Gastrocnemius medialis (tissue), 4 donors: Measurements from ENCODE around the gene HOXA3.

ENCODE experiments used
- POLR2A ChIP-seq, 2 donors: fragments of 450-650 bp; IDR thresholded peaks; one replicate each; pipeline ENCODE4 v1.6.1; 2017; ENCODE audit warnings: antibody characterized with exemption in 2 of 2, mild to moderate bottlenecking in 2 of 2, moderate library complexity in 2 of 2
- TF ChIP-seq, protein P1 (sequence below), 5 experiments: fragments of 450-650 bp in 3 of 5; fragments of 200-600 bp in 2 of 5; sonication (generic) in 2 of 5; IDR thresholded peaks in 4 of 5; conservative IDR thresholded peaks in 1 of 5; 1 replicate in 4 of 5; 2 replicates in 1 of 5; pipeline ENCODE4 v1.5.1; 2016 to 2019; ENCODE audit warnings: antibody characterized with exemption in 5 of 5, mild to moderate bottlenecking in 3 of 5, moderate library complexity in 3 of 5

DNA sequence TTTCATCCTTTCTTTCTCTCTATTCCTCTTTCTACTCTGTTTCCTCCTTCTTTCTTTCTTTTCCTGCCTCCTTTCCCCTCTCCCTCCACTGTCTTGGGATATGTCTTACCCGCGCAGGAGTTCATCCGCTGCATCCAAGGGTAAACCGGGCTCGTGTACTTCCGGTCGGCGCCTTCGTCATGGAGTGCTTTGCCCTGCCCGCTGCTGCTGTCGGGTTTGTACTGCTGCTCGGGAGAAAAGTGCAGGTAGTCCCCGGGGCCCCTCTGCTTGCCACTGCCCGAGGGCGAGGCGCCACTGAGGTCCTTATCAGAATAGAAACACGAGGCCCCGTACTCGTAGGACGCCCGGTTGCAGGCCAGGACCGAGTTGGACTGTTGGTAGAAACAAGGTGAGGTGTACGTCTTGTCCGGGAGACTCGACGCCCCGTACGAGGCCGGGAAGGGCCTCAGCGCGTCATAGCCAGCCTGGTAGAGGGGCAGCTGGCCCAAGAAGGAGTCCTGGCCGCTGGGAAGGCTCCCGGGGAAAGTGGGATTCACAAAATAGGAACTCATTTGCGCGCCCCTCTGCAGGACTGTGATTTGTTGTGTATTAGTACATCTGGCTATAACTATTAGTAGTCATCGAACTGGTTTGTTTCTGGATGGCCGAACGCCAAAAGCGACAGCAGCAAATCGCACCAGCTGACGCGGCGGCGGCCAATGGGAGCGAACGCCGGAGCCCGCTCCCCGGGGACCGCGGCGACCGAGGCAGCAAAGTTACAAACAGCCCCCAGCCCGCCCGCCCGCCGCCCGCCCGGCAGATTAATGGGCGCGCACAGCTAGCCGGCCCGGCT lies 5.0 kb downstream of the HOXA3 start, which contains the start of gene HOXA6:
- TF ChIP-seq, protein P1, sequence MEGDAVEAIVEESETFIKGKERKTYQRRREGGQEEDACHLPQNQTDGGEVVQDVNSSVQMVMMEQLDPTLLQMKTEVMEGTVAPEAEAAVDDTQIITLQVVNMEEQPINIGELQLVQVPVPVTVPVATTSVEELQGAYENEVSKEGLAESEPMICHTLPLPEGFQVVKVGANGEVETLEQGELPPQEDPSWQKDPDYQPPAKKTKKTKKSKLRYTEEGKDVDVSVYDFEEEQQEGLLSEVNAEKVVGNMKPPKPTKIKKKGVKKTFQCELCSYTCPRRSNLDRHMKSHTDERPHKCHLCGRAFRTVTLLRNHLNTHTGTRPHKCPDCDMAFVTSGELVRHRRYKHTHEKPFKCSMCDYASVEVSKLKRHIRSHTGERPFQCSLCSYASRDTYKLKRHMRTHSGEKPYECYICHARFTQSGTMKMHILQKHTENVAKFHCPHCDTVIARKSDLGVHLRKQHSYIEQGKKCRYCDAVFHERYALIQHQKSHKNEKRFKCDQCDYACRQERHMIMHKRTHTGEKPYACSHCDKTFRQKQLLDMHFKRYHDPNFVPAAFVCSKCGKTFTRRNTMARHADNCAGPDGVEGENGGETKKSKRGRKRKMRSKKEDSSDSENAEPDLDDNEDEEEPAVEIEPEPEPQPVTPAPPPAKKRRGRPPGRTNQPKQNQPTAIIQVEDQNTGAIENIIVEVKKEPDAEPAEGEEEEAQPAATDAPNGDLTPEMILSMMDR (IDR thresholded peaks at IDR 0.05 in 4 of 5, conservative IDR thresholded peaks at IDR 0.05 in 1 of 5) = no peak
- no peak for TF ChIP-seq POLR2A (IDR thresholded peaks at IDR 0.05)
